Fibroblast of skin of back (primary cell): Measurements from ENCODE around the gene GRIA4.

Experiments used
- DNase-seq: peaks from one replicate; pipeline ENCODE4 v3.0.0-alpha.2; 2013

Gene GRIA4

DNA sequence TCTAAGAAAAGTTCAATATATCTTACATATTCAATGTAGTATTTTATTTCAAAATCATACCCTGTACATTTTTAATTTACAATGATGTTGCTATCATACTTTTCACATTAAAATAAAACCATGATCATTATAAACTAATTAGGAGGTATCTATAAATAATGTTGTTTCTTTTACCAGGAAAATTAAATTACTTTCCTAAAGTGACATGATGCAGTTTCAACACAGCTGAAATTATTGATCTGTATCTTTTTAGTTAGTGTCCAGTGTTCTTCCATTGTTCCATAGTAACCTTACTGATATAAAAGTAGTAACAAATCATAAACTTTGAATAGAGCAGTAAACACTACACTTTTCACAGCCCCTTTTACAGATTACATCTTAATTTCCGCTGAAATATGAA, 29.7 kb downstream of the GRIA4 start:
- no peak for DNase-seq

DNA sequence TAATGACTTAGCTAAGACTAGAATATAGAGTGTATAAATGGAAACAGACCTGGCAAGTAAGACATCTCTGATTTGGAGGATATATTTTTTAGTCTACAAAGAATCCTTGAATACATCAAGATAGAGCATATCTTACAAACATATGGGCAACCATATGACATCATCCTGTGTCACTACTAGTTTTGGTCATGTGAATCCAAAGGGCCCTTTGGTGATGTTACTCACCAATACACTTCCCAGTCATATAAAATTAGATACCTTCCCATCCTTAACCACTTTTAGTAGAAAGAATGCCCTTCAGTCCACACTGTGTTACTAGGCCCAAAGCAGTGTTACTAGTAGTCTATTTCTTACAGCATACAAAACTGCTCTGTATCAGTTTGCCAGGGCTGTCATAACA, 31.6 kb downstream of the GRIA4 start:
- DNase-seq: no peak

- no peak for DNase-seq
These were observed 33.0 kb downstream of the GRIA4 start for GRCh38 chr11:105642870-105643269.

DNA sequence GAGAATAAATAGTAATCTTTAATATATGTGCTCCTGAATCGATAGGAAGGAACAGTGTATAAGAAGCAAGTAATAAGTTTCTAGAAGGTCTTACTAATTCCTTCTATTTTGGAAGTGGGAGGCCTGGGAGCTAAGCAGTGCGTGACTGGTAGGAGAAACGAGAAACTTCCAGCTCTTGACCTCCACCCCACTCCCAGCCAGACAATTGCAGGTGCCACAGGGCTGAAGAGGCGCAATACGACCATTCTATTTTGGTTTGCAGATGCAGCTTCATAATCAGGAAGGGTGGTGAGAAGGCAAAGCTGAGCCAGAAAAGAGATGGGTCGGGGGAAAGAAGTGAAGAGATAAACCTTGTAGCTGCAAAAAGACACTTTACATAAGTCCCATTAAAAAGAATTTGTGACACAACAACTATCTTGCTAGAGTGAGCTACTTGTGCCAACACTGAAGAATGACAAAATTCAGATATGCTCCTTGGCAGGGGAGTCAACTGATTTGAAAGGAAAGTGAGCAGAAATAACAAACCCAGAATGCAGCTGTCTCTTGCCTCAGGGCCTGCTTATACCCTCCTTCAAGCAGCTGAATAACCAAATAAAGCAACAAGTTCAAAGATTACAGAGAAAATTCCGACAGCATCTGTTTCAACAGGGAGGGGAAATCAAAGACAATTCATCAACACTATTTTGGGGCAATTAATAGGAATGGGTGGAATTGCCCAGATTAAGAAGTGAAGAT, 35.1 kb downstream of the GRIA4 start:
- no peak for DNase-seq

- no peak for DNase-seq
These were observed 37.9 kb downstream of the GRIA4 start for GRCh38 chr11:105647780-105648179.

DNA sequence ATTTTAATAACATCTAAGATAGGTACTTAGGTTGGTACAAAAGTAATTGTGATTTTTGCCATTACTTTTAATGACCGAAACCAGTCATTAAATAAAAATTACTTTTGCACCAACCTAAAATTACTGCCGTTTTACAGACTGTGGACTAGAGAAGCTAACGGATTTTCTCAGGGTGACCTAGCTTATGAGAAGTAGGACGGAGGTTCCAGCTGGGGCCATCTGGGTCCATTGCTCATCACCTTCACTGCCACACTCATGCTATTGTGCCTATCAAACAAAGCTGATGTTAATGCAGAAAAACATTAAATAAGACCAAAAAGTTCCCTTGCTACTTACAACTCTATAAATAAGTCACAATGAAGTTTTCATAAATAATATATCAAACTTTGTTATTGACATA, 38.9 kb downstream of the GRIA4 start:
- no peak for DNase-seq

DNA sequence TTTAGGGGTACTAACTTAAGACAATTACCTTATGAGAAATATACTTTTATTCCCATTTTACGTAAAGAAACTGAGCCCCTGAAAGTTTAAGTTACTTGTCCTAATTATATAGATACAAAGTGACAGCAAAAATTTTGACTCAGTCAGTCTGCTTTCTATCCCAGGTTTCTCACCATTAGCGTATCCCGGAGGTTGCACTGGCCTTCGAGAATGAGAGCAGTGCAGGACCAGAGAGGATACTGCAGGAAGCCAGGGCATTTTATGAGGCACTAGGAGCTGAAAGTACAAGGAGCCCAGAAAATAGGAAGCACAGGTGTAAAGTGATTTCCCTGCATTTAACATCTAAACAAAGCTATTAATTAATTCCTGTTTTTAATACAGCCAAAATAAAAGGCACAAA, 55.4 kb downstream of the GRIA4 start:
- DNase-seq: no peak

DNA sequence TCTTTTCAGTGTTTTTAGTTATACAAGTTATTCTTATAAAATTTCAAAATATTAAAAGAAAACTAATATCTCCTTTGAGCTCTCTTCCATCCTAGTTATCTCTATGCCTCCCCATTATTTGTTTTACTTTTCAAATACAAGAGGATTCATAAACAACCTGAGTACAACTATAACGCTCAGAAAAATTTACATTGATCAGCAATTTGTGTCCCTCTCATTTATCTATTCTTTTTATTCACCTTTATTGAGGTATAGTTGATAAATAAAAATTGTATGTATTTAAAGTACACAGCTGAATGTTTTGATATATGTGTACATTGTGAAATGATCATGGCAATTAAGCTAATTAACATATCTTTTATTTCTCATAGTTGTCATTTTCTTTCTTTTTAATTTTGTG, 57.6 kb downstream of the GRIA4 start:
- DNase-seq: no peak

DNA sequence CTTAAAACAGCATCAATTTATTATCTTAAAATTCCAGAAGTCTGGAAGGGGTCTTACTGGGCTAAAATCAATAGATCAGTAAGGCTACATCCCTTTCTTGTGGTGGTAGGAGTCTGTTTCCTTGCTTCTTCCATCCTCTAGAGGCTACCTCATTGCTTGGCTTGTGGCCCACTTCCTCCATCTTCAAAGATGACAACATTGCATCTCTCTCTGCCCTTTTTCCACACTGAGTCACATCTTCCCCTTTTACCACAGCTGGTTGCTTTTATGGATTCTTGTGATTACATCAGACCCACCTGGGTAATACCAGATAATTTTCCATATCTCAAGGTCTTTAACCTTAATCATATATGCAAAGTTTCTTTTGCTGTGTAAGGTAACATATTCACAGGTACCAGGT, 60.9 kb downstream of the GRIA4 start:
- DNase-seq: peak; percentile 1

- peak; percentile 63 for DNase-seq
These were observed 63.2 kb downstream of the GRIA4 start for GRCh38 chr11:105673089-105673488.

DNA sequence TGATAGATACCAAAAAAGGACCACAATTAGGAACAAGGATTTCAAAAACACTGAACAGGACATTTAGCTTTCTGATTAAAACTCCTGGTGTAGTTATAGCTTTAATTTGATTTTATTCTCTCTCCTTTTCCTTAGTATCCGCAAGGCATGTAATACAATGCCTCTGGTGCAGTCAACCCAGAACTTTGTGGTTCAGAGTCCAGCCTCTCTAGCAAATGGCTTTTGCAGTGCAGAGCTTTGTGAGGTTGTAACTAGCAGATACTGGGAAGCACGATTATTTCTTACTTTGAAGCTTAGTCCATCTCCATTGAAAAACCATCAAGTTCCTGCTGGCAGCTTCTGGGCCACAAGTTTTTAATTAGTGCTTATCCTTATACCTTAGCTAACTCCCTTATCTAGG, 79.8 kb downstream of the GRIA4 start:
- no peak for DNase-seq

- DNase-seq: no peak
These were observed 80.6 kb downstream of the GRIA4 start for GRCh38 chr11:105690467-105690866.

DNA sequence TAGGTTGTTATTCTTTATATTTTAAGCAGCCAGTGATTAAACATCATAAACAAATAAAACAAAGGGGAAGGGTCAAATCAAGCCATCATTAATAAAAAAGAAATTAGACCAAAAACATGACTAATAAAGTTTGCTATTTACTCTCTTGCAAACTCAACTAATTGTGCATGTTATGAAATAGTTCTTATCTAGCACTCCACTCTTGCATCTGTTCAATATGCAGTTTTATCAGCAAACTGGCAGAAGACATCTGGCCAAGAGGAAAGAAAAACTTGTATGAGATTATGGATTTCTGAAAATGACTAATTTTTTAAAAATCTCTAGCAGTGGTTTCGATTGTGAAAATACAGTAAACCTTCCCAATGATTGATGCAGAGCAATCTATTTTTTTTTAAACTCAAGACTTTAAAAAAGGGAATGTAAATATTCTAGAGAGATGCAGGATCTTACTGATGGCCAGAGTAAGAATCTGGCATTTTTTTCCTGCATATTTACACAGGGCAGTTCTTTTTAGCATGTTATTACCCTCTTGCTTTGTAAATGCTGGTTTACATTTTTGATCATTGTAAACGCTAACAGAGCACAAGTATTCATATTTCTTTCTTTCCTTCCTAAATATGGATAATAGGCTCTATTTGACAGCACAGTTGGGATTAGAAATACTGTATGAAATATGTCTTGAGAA, 83.3 kb downstream of the GRIA4 start:
- no peak for DNase-seq

DNA sequence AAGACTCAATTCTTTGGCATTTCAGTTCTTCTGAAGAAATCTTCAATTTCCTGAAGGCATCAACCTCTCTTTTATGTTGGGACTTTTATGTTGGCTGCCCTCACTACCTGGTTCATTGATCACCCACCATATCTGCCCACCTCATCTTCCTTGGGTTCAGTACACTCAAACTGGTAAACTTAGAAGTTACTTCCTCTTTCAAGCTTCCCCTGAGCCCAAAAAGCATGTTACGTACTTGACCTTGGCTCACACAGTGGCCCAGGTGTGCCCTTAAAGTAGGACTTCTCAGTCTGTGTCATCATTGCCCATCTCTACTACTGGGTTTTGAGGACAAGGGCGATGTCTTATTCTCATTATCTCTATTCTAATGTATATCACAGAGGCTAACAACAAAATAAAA, 86.1 kb downstream of the GRIA4 start:
- DNase-seq: no peak

DNA sequence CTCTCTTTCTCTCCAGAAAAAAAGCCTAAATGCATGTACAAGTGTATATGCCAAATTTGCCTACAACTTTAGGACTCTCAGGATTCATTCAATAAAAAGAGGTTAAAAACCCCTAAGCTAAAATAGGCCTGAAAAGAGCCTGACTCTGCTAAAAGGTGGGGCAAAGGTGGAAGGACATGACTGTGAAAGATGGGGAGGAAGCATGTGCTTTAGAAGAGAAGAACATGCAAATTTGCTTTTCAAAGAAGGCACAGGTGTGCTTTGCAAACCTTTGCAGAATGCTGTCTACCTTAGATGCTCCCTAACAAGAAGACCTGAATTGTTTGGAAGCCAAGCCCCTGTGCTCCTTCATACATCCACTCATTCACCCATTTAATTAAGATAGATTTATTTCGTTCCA, 87.4 kb downstream of the GRIA4 start:
- no peak for DNase-seq

GRCh38 chr11:105699203-105699602, 89.3 kb downstream of the GRIA4 start:
- DNase-seq: no peak

GRCh38 chr11:105700271-105700670, 90.4 kb downstream of the GRIA4 start:
- DNase-seq: no peak

- DNase-seq: no peak
These were observed 91.2 kb downstream of the GRIA4 start for GRCh38 chr11:105701098-105701497.

DNA sequence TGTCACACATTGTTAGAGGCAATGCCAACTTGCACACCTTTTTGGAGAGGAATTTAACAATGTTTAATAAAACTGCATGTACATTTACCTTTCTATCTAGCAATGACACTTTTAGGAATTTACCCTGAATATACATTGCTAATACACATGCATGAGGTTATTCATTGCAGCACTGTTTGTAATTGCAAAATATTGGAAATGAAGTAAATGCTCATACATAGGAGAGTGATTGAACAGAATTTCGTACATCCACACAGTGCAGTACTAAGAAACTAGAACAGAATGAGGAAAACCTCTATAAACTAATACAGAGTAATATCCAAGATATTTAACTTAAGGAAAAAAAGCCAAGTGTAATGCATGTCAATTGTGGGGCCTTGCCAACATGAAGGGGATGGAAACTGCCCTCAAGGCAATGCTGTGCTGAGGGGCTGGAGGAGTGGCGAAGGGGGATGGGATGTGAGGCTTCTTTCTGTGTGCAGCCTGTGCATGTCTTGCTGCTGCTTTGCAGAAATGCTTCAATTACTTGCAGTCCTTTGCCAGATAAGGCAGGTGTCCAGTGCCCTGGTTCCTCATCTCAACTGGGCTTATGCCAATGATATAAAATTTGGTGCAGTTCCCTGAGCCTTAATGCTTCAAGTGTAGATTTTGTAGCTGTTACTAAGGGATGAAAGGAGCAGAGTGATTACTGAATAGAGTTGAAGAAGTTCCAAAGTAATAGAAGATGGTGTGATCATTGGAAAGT, 96.1 kb downstream of the GRIA4 start:
- DNase-seq: no peak

GRCh38 chr11:105713106-105713505, 103.2 kb downstream of the GRIA4 start:
- no peak for DNase-seq

- no peak for DNase-seq
These were observed 103.8 kb downstream of the GRIA4 start for GRCh38 chr11:105713696-105714095.

DNA sequence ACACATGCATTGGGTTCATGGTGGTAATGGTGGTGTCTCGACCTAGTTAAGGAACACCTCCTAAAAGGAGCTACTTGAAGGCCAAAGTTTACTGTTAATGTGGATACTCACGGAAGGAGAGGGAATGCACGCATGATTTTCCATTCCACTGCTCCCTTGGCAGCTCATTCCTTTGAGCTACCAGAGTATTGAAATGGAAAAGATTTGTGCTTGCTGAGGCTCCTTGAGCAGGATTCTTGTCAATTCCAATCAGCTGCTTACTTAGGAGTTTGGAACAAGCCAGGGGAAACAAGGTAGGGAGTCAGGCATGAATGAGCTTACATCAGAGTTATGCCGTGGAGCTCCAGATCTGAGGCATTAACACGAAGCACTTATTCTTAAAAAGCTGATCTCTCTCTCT, 108.8 kb downstream of the GRIA4 start:
- DNase-seq: no peak

DNA sequence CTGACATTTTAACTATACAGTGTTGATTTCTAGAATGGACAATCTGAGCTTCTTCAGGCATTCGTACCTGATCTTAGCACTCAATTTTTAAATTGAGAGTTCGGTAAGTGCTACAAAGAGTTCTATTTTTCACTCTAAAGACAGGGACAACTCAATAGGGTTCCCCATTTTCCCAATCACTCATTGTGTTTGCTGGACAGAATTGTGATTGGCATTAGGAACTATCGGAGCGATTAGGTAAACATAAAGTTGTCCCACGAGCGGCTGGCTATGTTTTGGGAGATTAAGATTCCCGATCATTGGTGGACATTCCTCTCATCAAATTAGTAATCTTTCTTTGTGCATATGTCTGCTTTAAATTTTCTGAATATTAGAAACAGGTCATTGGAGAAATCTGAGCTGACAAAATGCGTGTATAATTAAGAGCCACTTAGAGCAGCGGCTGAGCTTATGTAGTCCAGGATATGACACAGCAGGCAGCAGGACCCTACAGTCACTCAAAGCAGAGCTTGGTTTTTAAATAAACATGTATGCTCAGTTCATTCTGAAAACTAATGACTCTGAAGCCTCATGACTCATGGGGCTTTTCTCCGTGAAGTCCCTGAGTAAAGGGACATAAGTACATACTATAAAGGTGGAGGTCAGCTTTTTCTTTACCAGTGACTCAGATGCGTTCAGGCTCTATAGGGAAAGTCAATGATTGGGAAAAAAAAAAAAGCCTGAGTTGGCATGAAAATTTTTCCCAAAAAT, 109.4 kb downstream of the GRIA4 start:
- DNase-seq: peak; percentile 90
